Measurements from ENCODE around the gene LMCD1.

Gene LMCD1

DNA sequence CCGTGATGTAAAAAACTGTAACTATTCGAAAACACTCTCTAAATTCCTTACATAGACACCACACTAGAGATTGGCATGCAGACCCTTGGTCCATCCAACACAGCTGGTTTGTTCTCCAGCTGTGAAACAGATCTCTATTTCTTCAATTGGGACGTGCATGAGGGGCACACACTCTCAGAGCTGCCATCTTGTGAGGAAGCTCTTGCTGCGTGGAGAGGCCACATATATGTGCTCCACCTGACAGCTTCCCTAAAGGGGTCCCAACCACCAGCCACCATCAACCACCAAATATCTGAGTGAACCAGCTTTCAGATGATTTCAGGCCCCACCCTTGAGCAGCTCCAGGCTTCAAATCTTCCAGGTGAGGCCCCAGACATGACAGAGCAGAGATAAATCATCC is 117.3 kb downstream of the LMCD1 start:
- no peak for DNase-seq (ENCODE audit: low read depth in 2 of 2)

DNA sequence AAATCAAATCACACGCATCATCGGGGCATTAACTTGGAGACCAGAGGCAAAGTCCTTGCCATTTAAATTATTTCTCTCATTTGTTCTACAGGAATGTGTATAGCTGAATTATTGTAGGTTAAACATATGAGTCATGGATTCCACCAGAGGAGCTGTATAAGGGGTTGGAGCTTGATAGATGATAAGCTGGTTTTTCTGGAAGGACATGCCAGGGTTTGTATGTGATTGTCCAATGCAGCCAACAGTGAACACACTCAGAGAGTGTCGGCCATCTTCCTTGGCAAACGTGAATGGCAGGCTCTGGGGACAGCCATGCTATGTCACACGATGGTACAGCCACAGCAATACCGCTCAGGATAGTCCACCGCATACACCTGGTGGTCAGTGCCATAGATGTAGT is 117.9 kb downstream of the LMCD1 start:
- DNase-seq (ENCODE audit: low read depth in 2 of 2), result no peak

DNA sequence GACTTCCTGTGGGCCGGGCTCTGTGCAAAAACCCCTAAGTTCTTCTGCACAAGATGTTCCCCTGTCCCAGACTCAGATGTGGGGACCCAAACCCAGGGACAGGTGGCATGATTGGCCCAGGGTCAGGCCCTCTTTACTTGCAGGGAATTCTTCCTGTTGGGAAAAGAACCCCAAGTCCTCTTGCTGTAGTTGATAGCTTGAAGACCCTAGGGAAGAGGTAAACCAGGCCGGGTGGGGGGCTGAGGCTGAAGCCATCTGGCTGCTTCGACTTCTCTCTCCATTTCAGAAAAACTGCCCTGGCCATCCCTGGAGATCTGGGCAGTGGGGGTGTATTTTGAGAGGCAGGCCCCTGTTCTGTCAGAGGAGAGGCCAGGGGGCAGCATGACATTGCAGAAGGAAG is 119.5 kb downstream of the LMCD1 start:
- DNase-seq (ENCODE audit: low read depth in 2 of 2), result no peak

DNA sequence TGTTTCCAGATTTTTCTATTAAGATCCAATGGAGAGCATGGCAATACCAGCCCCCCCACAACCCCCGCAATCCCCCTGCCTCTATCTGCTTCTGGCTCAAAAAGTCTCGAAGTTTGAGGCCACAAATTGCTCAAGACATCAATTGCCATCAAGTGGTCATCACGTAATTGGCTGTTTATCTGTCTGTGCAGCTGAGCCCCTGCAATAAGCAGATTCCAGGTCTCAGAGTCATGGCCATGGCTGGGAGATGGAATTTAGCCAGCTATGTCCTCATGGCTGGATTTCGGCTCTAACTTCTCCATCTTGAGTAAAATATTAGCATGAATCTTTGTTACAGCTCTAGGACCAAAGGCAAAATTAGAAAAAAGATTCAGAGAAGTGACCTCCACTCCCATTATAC is 120.2 kb downstream of the LMCD1 start:
- DNase-seq (ENCODE audit: low read depth in 2 of 2), result no peak

DNA sequence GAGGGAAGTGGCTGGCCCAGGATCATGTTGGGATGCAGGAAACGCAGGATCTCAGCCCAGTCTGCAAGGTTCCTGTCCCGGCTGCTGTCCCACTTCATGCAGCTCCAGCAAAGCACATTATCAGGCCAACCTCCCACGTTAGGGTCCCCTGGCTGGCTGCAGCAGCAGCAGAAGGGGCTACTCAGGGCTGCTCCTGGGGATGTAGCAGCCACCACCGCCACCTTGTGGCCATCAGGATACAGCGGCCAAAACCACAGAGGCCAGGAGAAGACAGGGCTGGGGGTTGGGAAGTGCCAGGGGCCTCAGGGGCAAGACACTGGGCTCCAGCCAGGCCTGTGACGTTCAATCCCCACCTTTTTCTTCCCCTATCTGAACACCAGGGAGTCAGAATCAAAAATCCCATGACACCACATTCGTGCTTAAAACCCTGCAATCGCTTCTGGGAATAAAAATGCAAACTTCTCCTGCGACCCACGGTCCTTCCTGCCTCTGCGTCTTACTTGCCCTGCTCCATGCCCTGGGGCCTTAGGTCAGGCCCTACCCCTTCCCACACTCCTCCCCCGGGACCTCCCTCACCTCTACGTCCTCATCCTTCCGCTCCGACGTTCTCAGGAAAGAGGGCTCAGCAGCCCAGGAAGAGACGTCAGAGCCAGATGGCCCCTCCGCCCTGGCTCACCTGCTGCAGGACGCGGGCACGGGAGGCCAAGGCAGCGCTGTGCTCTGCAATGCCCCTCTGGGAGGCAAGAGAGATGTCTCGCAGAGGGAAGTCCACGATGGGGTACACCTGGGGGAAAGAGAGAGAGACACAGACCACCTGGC is 121.5 kb downstream of the LMCD1 start:
- DNase-seq (ENCODE audit: low read depth in 2 of 2), result no peak

DNA sequence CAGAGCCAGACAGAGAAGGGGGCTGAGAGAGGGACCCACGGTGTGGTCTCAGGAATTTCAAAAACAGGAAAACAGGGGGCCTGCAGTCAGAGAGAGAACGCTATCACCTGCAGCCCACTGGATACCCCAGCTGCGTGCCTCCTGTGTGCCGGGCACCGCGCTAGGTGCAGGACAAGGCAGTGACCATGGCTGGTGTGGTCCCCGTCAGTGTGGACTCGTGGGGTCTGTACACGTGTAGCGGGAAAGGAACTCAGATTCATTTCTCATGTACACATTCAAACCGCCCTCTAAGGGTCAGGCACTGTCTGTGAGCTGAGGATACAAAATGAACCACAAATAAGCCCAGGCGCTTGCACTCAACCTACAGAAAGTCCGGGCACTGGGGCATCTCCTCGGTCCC is 122.1 kb downstream of the LMCD1 start:
- DNase-seq (ENCODE audit: low read depth in 2 of 2), result no peak

Measured in stimulated activated CD8-positive, alpha-beta memory T cell treated with anti-CD3 and anti-CD28 coated beads, Interleukin-7, amount 100 ng/mL, for 4 hours (primary cell).